ENCODE measurements around the gene SPRR2A.

SPRR2A gene

DNA sequence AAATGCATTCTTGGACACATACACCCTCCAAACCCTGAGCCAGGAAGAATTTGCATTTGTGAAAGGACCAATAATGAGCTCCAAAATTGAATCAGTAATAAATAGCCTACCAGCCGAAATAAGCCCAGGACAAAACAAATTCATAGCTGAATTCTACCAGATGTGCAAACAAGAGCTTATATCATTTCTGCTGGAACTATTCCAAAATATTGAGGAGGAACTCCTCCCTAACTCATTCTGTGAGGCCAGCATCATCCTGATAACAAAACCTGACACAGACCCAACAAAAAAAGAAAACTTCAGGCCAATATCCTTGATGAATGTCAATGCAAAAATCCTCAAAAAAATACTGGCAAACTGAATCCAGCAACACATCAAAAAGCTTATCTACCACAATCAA, 30.3 kb upstream of the SPRR2A start:
- DNase-seq, result no peak
- Histone ChIP-seq H3K27ac (no peak overlapping the region), H3K4me3 (ENCODE audit: low read depth, low read length) (no peak overlapping the region), H3K36me3 (replicated peaks) (no peaks in the 10 kb centered on the region), H3K27me3 (replicated peaks) (no peaks in the 10 kb centered on the region)
- in situ Hi-C loops (cut with HindIII; ENCODE audit: low pct_ligation_motif_present, low sequenced_read_pairs), result no loop called here
- TF ChIP-seq, protein P1, sequence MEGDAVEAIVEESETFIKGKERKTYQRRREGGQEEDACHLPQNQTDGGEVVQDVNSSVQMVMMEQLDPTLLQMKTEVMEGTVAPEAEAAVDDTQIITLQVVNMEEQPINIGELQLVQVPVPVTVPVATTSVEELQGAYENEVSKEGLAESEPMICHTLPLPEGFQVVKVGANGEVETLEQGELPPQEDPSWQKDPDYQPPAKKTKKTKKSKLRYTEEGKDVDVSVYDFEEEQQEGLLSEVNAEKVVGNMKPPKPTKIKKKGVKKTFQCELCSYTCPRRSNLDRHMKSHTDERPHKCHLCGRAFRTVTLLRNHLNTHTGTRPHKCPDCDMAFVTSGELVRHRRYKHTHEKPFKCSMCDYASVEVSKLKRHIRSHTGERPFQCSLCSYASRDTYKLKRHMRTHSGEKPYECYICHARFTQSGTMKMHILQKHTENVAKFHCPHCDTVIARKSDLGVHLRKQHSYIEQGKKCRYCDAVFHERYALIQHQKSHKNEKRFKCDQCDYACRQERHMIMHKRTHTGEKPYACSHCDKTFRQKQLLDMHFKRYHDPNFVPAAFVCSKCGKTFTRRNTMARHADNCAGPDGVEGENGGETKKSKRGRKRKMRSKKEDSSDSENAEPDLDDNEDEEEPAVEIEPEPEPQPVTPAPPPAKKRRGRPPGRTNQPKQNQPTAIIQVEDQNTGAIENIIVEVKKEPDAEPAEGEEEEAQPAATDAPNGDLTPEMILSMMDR (IDR thresholded peaks at IDR 0.05; ENCODE audit: low read depth, low read length, missing control alignments), result no peak

DNA sequence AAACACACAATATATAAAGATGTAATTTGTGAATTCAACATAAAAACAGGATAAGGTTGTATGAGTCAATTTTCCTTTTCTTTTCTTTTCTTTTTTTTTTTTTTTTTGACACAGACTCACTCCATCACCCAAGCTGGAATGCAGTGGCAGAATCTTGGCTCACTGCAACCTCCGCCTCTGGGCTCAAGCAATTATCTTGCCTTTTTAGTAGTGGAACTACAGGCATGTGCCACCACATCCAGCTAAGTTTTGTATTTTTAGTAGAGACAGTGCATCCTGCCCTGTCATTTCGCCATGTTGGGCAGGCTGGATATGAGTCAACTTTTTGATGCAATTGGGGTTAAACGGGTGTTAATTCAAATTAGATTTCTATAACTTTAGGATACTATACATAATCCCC, 24.4 kb upstream of the SPRR2A start:
- DNase-seq, result no peak
- H3K27ac ChIP-seq, result no peak overlapping the region
- in situ Hi-C loops (cut with HindIII; ENCODE audit: low pct_ligation_motif_present, low sequenced_read_pairs), result no loop called here

DNA sequence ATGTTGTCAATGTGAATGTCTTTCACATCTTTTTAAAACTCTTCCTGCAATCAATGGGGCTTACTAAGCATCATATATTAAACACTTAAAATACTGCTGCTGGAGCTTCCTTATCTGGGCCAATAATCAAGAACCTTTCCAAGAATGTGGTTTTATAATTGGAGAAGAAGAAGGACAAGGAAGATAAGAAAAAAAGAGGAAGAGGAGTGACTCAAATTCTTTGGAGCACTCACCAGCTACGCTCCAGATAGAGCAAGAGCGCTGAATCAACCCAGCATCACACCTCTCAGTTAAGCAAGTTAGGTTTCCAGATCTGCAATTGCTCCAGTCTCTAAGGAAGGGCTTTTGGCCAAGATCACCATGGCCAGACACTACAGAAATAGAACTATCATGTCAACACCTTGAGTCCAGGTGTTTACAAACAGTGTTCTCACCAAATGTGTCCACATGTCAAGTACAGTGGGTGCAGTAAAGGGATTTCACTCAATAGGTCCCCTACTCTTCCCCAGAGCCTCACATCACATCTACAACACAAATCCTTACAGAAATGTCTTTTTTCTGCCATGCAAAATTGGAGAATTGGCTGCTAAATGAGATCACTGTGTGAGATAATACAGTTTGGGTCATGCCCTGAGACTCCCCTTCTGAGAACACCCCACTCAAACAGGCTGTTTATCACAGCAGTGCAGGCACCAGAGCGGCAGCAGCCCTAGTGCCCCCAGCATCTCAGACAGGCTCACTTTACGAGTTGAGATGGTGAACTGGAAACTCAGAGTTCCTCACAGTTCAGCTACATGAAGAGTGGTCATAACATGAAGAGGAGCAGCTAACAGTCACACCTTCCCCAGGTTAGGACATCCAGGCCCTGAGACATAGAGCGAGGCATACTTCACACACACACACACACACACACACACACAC, 15.8 kb upstream of the SPRR2A start:
- Histone ChIP-seq H3K4me3 (ENCODE audit: low read depth, low read length) (no peak overlapping the region), H3K27me3 (replicated peaks) (no peaks in the 10 kb centered on the region), H3K36me3 (replicated peaks) (no peaks in the 10 kb centered on the region), H3K27ac (no peak overlapping the region)
- no peak for DNase-seq
- TF ChIP-seq, protein P1 (IDR thresholded peaks at IDR 0.05; ENCODE audit: low read depth, low read length, missing control alignments), result no peak
- in situ Hi-C loops (cut with HindIII; ENCODE audit: low pct_ligation_motif_present, low sequenced_read_pairs), result no loop called here

More for the DNA sequence above, 24.4 kb upstream of the SPRR2A start:
- Histone ChIP-seq H3K4me3 (ENCODE audit: low read depth, low read length) (no peak overlapping the region), H3K27me3 (replicated peaks) (no peaks in the 10 kb centered on the region), H3K36me3 (replicated peaks) (no peaks in the 10 kb centered on the region)
- TF ChIP-seq, protein P1 (IDR thresholded peaks at IDR 0.05; ENCODE audit: low read depth, low read length, missing control alignments), result no peak

DNA sequence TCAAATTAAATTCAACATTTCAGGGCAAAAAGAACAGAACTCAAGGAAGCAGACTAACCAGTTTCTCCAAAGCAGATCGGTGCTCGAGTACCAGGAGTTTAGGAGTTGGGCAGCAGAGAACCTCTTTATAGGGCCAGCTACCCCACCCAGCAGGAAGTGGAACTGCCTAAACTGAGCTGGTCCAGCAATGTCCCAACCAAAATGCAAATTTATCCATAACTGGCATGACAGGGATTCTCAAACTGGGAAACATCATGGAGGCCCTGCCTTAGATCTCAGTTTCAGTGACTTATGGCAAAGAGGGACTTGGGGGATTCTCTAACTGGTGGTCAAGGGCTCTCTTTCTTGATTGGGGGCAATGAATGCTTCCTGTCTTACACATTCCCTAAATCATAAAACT, 14.2 kb upstream of the SPRR2A start, which contains the start of gene SPRR2B:
Gene SPRR2B (minus strand): TSS at position 101 of the 400 bp plus-strand sequence. CDS start 772 bp downstream, outside the sequence.
- Histone ChIP-seq H3K27ac (no peak within 1 kb of the TSS), H3K4me3 (ENCODE audit: low read depth, low read length) (no peak within 1 kb of the TSS), H3K36me3 (replicated peaks) (no peaks in the 10 kb centered on the region), H3K27me3 (replicated peaks) (no peaks in the 10 kb centered on the region)
- TF ChIP-seq, protein P1 (IDR thresholded peaks at IDR 0.05; ENCODE audit: low read depth, low read length, missing control alignments), result no peak
- in situ Hi-C loops (cut with HindIII; ENCODE audit: low pct_ligation_motif_present, low sequenced_read_pairs), result no loop called here
- no peak for DNase-seq

DNA sequence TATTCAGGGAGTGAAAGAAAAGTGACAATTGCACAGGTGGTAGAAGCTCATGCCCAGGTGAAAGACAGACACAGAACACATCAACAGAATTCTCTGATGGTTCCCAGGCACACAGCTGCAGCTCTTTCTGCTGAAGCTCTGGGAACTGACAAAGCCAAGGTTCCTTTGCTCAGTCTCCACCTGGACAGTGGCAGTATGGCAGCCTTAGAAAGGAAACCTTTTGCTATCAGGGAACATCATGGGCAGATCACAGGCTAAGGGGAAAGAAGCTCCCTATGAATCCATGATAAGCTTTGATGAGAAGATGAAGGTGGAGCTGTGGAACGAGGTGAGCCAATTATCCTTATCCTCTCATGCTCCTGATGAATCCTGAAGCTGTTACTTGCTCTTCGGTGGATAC, 12.9 kb upstream of the SPRR2A start:
- in situ Hi-C loops (cut with HindIII; ENCODE audit: low pct_ligation_motif_present, low sequenced_read_pairs), result no loop called here
- TF ChIP-seq, protein P1 (IDR thresholded peaks at IDR 0.05; ENCODE audit: low read depth, low read length, missing control alignments), result no peak

More for the DNA sequence above, 12.9 kb upstream of the SPRR2A start:
- H3K27me3 ChIP-seq (replicated peaks), result no peaks in the 10 kb centered on the region
- H3K27ac ChIP-seq, result no peak overlapping the region
- DNase-seq, result no peak
- H3K36me3 ChIP-seq (replicated peaks), result no peaks in the 10 kb centered on the region
- H3K4me3 ChIP-seq (ENCODE audit: low read depth, low read length), result no peak overlapping the region
